ENCODE measurements around the gene NAB1. TPM values are rescaled to one million over a fixed set of nuclear protein-coding genes. Genes with fewer than 3 reads are reported as not detected.

Gene NAB1
- polyA plus RNA-seq, 3 donors, result 57.2 to 67.9 (median 62.0) TPM

Other genes with a start within 250 kb of the NAB1 start
- 10 to 100 TPM; 12.9 to 16.1 (median 13.7) TPM for gene MFSD6, start 240.7 kb upstream of the NAB1 start, polyA plus RNA-seq (ENCODE audit: insufficient read length in 3 of 3)
- 10 to 100 TPM; 11.2 to 13.7 (median 11.8) TPM for gene NEMP2, start 114.4 kb upstream of the NAB1 start, polyA plus RNA-seq (ENCODE audit: insufficient read length in 3 of 3)
- gene GLS, start 231.7 kb downstream of the NAB1 start, polyA plus RNA-seq (ENCODE audit: insufficient read length in 3 of 3), result 100 to 1,000 TPM; 240 to 345 (median 296) TPM

All from renal pelvis (tissue), 3 donors.